Embryonic facial prominence (tissue), 1 donor: ENCODE measurements around the gene REELD1.

Source experiments
- DNase-seq: peaks from one replicate; pipeline ENCODE4 v3.0.0-alpha.2; 2016; ENCODE audit errors: extremely low spot score

Gene REELD1

GRCh38 chr4:146224326-146224966 lies 10.1 kb downstream of the REELD1 start:
- DNase-seq: no peak

- no peak for DNase-seq
Observed at GRCh38 chr4:146229406-146229805, 15.1 kb downstream of the REELD1 start.

- no peak for DNase-seq
Observed at GRCh38 chr4:146232131-146232722, 17.9 kb downstream of the REELD1 start.

GRCh38 chr4:146235654-146236177 lies 21.4 kb downstream of the REELD1 start:
- no peak for DNase-seq

GRCh38 chr4:146236216-146236615 lies 21.9 kb downstream of the REELD1 start:
- DNase-seq: no peak

GRCh38 chr4:146237092-146237491 lies 22.8 kb downstream of the REELD1 start:
- no peak for DNase-seq

- no peak for DNase-seq
Observed at GRCh38 chr4:146238107-146238506, 23.8 kb downstream of the REELD1 start.

- no peak for DNase-seq
Observed at GRCh38 chr4:146243141-146243882, 29.0 kb downstream of the REELD1 start.

GRCh38 chr4:146243883-146244277 lies 29.5 kb downstream of the REELD1 start:
- DNase-seq: no peak

GRCh38 chr4:146244496-146244895 lies 30.2 kb downstream of the REELD1 start:
- no peak for DNase-seq

- DNase-seq: no peak
Observed at GRCh38 chr4:146245246-146245645, 30.9 kb downstream of the REELD1 start.

- DNase-seq: no peak
Observed at GRCh38 chr4:146245850-146246249, 31.5 kb downstream of the REELD1 start.

- DNase-seq: no peak
Observed at GRCh38 chr4:146246381-146246780, 32.0 kb downstream of the REELD1 start.

- DNase-seq: no peak
Observed at GRCh38 chr4:146247356-146247755, 33.0 kb downstream of the REELD1 start.

GRCh38 chr4:146252969-146253611 lies 38.8 kb downstream of the REELD1 start:
- no peak for DNase-seq

GRCh38 chr4:146255463-146255862 lies 41.1 kb downstream of the REELD1 start:
- DNase-seq: no peak

- DNase-seq: no peak
Observed at GRCh38 chr4:146255874-146256273, 41.5 kb downstream of the REELD1 start.

- no peak for DNase-seq
Observed at GRCh38 chr4:146256328-146256727, 42.0 kb downstream of the REELD1 start.

GRCh38 chr4:146257511-146257910 lies 43.2 kb downstream of the REELD1 start:
- no peak for DNase-seq

- DNase-seq: no peak
Observed at GRCh38 chr4:146260521-146260920, 46.2 kb downstream of the REELD1 start.

- DNase-seq: no peak
Observed at GRCh38 chr4:146261041-146261440, 46.7 kb downstream of the REELD1 start.

- no peak for DNase-seq
Observed at GRCh38 chr4:146263793-146264192, 49.5 kb downstream of the REELD1 start.
